Glomerular visceral epithelial cell (primary cell): ENCODE measurements around the gene BRCA2.
A peak's percentile ranks its signal among the peaks of the same experiment; 100 is the strongest.

ENCODE experiments used
- DNase-seq: peaks from one replicate; pipeline ENCODE4 v3.0.0-alpha.2; 2016; ENCODE audit errors: extremely low spot score

BRCA2 gene

DNA sequence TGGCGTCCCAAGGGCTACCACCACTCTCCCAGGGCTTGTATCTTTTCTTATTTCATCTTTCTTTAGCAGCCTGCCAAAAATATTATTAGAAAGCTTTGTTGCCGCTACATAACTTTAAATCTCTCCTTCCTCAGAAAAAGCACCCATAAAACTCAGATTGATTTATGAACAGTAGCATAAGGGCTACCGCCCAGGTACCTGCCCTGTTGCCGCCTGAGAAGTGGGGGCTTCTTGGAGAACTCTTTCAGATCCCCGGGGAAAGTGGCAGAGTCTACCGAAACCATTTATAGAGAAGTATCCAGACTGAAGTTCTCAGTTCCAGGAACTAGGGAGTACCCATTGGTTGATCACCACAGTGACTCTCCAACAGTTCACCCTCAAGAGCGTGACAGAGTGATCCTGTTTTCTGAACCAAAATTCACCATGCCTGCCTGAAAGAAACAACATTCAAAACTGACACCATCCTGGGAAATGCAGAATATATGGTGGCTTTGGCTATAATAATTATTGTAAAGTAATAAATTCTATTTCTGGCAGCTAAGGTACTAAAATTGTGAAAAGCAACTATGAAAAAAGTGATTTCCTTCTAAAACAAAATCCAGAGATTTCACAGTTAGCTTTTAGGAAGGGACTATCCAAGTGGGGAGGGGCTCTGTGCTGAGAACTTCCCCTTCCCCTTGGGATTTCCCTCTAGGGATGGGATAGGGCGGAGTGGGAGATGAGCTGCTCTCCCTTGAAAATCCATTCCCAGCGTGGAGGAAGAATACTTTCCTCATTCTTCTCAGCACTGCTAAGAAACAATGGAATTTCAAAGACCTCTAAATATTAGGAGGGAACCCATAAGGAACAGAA lies 113.5 kb downstream of the BRCA2 start:
- no peak for DNase-seq

DNA sequence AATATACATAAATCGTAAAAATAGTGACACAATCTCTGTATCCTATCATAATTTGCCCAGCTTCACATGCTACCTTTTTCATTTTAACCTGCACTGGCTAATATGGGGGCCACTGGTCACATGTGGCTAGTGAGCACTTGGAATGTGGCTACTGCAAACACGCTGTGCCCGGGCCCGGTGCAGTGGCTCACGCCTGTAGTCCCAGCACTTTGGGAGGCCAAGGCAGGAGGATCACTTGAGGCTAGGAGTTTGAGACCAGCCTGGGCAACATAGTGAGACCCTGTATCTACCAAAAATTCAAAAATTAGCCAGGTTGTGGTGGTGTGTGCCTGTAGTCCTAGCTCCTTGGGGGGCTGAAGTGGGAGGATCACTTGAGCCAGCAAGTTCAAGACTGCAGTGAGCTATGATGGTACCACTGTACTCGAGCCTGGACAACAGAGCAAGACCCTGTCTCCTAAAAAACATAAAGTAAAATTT lies 114.2 kb downstream of the BRCA2 start:
- DNase-seq: no peak

DNA sequence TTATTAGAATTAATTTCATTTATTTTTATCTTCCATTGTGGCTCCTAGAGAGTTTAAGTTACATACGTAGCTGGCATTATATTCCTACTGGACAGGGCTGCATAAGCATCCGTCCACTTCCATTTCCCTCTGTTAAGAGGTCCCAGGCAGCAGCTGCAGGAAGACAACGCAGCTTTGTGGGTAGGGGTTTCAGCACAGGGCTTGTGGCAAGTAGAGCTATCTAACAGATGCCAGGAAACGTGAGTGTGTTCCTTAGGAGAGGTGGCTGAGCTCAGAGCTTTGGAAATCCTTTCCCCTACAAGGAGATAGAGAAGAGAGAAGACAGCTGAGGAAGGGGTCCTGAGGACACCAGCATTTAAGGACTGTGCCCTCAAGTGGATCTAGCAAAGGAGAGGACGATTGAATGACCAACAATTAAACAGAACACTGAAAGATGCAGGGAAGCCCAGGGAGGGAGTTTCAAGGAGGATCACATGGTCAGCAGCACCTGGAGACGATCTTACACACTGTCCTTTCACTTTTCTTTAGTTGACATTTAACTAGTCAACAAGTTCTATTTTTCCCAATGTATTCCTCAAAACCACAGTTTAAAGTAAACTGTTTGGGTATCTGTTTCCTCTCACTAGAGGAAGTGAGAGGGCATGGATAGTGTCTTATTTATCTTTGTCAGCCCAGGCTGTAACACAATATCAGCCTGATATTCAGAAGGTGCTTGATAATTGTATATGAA lies 114.9 kb downstream of the BRCA2 start:
- DNase-seq: no peak

DNA sequence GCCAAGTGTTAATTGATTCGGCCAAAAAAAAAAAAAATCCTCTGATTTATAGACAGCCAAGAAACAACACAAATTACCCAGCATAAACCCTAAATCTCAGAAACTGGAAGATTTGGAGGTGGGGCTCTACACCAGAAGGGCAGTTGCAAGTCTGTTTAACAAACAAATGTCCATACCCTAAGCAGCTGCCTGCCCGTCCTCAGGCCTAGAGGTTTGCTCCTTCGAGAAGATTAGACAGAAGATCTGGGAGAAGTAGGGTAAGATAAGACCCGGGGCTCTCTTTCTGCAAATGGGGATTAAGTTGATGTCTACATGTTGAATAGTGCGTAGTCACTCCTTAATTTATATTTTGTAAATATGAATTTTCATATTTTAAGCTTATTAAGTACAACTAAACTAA lies 116.1 kb downstream of the BRCA2 start:
- no peak for DNase-seq

DNA sequence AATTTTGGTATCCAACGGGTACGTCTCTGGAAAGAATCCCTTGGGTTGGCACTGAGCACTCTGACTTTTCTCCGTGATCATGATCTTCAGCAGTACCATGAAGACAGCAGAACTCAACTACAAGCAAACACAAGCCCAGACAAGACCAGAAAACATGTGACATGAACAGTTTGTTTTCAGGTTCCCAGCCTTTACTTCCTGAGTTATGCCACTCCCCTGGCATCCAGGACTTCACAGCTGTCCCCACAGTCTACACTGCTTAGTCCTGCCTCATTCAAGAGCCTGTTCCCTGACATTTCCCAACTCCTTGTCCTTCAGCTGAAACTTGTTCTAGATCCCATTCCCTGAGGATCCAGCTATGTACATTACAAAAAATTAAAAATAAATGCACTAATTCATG lies 117.5 kb downstream of the BRCA2 start:
- DNase-seq: no peak

DNA sequence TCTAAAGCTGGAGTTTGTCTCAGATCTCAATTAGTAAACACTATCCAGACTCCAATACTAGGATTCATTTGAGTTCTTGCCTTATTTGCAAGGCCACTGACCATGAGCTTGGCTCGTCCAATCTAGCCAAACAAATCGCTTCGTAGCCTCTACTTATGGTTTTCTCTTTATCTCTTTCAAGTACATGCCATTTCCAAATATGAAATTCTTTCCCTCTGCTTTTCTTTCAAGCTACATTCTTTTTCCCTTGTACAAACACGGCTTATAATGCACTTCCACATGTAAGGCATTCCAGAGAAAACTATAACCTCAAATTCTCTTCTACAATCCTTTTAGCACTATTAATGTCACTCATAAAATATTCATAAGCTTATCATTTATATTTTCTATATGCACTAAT lies 123.6 kb downstream of the BRCA2 start:
- no peak for DNase-seq

DNA sequence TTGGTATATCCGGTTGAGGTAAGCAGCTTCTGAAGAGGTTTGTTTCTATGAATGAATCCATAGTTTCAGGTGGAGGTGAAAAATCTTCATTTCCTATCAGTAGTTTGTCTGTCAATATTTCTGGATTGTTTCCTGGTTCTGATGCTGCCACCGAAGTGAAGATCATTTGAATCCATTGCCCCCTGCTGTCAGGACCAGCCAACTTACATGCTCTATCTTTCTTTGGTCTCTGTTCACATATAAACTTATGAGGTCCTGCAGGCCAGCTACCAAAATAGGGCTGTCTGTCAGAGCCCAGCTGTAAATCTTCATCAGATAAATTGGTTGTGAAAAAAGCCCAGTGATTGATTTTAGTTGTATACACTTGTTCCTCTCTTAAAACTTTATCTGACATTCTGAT lies 127.8 kb downstream of the BRCA2 start:
- peak; percentile 22 for DNase-seq

DNA sequence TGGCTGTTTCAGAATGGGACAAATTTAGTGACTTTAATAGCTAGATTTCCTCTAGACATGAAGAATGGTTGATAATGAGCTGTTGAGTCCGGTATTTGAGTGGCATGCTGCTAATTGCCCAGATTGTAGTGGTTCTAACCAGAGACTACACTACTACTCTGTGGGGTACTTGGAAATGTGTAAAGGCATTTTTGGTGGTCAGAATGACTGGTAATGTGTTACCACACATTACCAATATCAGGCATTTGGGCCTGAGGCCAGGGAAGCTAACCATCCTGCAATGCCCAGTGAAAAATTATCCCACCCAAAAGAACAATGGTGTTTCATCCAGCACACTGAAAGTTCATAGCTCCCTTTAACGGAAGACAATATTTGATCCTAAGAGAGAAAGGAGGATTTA lies 130.2 kb downstream of the BRCA2 start:
- peak; percentile 39 for DNase-seq

DNA sequence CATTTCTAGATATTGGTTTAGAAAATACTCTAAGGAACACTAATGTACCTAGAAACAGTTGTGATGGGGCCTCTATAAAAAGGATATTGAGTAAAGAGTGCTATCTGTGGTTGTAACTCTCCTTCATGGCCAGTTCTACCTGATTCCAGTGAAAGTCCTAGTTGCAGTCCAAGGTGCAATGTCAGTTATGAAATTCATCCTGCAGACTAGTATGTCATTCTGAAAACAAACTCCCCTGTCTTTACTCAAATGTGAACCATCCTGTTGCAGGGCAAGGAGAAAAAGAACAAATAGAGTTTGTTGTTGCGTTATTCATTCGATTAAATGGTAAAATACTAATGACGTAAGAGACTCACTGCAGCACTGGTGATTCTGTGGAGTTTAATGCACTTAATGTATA lies 130.9 kb downstream of the BRCA2 start:
- DNase-seq: no peak

DNA sequence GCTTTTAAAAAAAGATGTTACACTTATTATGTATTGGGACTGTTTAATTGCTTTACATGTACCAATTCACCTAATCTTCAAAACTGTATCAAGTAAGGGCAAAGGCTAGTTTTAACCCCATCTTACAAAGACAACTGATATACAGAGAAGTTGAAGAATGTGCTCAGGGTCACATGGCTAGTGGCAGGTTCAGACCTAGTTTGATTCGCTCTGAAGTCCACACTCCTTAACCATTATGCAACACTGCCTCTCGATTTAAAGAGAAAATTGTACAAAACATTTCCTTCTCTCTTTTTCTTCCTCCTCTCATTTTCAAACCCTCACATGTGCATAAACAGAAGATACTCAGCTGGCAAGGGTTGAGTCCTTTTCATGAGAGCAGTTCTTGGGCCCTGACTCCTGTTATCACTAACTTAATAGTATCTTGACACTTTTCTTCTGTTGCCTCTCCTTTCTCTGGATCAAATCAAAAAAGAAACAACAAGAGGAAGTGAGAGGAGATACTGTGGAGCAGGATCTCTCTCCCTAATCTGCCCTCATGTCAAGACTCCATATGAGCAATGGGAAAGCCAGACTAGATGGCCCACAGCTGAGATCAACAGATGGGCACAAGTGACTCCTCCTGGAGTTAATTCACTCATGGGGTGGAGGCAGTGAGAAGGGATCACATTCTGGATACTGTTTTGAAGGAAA lies 131.6 kb downstream of the BRCA2 start:
- no peak for DNase-seq

DNA sequence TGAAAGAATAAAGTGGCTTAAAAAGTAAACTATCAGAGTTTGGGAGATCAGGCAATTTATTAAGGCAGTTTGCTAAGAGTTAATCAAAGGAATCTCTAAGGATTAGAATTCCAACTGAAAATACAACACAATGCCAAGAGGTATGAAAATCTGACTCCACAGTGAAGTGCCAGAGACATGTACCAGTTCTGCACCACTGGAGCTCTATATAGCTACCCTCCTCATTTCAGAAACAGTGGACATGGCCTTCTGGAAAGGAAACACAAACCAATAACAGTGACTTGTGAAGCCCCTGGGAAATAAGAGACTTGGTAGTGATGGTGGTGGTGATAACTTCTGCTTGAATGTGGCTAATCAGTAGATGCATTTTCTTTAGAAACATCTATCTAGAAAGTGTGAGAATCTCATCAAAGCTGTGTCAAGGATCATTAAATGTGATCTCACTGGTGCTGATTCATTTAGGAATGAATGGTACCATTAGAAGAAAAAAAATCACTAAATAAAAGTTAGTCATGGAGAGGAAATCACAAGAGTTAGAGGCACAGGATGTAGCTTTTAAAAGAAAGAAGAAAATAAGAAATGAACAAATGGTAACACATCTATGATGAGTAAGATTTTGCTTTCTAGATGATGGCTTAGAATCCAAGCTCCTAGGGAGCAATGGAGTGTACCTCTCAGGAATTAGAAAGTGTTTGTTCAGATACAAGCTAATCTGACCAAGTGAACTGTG lies 132.8 kb downstream of the BRCA2 start:
- no peak for DNase-seq

DNA sequence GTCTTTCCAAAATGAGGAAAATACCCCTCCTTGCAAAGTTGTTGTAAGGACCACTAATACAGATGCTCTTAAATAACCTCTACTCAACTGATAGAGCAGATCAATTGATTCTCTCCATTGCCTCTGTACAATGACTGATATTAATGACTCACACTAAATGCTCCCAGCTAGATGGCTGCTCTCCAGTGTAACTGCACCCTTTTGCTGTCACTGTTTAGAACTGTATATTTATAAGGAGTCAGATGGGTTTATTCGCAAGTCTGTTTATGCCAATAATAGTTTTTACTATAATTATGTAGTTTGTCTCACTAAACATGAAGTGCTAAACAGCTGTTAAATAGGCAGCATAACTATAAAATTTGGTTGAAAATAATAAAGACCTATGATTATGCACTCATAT lies 133.7 kb downstream of the BRCA2 start:
- DNase-seq: no peak
